GM12874 (cell line): ENCODE data around the gene ARID1B.

Experiments
- CTCF ChIP-seq: IDR thresholded peaks from 2 replicates; pipeline ENCODE4 v1.5.1; 2011; ENCODE audit warnings: low read depth, mild to moderate bottlenecking, control low read depth, low read length, moderate library complexity; ENCODE audit not compliant: insufficient read depth

The ARID1B gene

GRCh38 chr6:157219201-157220200 is 442.3 kb downstream of the ARID1B start:
- TF ChIP-seq CTCF: no peak

- TF ChIP-seq CTCF: no peak
Measured at GRCh38 chr6:157220485-157220884, 443.3 kb downstream of the ARID1B start.

- no peak; the same call in 1 of the 2 replicates for TF ChIP-seq CTCF
Measured at GRCh38 chr6:157221049-157221816, 444.1 kb downstream of the ARID1B start.

GRCh38 chr6:157221817-157222175 is 444.6 kb downstream of the ARID1B start:
- no peak for TF ChIP-seq CTCF

GRCh38 chr6:157222201-157222981 is 445.2 kb downstream of the ARID1B start:
- TF ChIP-seq CTCF: no peak

DNA sequence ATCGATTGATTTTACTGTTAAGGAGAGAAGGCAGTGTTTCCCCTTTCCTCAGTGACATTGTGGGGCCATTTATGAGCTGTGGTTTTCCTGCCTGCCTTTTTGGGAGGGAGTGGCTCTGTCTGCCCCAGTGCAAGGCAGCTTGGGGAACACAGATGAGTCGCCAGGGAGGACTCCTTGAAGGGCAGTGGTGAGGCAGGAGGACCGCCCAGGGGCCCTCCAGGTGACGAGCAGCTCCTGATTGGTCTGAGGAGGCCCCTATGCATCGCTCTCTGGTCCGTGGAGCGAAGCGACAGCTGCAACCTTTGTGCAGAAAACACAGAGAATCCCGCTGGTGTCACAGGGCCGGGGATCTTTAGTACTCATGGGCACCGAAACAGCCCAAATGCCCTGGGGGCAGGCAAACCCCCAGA is 445.8 kb downstream of the ARID1B start:
- TF ChIP-seq CTCF: no peak
